Measurements from ENCODE around the gene TBC1D2. TPM values are rescaled to one million over a fixed set of nuclear protein-coding genes. Genes with fewer than 3 reads are reported as not detected.

The TBC1D2 gene
- total and polyA plus RNA-seq, 2 of the 13 experiments (the other 11 are each of a cell fraction or from before 2014, with no cell fraction given) = 2.0 to 2.8 TPM

GRCh38 chr9:98228392-98229089 is 26.9 kb downstream of the TBC1D2 start (continued):
- TF ChIP-seq MTERF4 (CRISPR knock-in tag; IDR thresholded peaks at IDR 0.05) (no peak), ZFP36L2 (CRISPR knock-in tag; IDR thresholded peaks at IDR 0.05) (no peak), JUNB (CRISPR knock-in tag; IDR thresholded peaks at IDR 0.05; ENCODE audit: borderline replicate concordance) (no peak), ZNF678 (CRISPR knock-in tag; IDR thresholded peaks at IDR 0.05) (no peak), PATZ1 (CRISPR knock-in tag; IDR thresholded peaks at IDR 0.05) (peak; percentile 57; the same call in 1 of the 2 replicates), ZNF121 (CRISPR knock-in tag; IDR thresholded peaks at IDR 0.05) (no peak), CTCF (CRISPR knock-in tag; IDR thresholded peaks at IDR 0.05) (no peak), CAMTA2 (CRISPR knock-in tag; IDR thresholded peaks at IDR 0.05; ENCODE audit: borderline replicate concordance) (no peak), ZUFSP (CRISPR knock-in tag; IDR thresholded peaks at IDR 0.05; ENCODE audit: borderline replicate concordance) (no peak), JARID2 (CRISPR knock-in tag; IDR thresholded peaks at IDR 0.05; ENCODE audit: insufficient replicate concordance) (no peak), NPAS2 (CRISPR knock-in tag; IDR thresholded peaks at IDR 0.05; ENCODE audit: borderline replicate concordance) (no peak), IKZF4 (CRISPR knock-in tag; IDR thresholded peaks at IDR 0.05; ENCODE audit: borderline replicate concordance, low read depth, not compliant biosample characterization) (no peak), KDM2A (CRISPR knock-in tag; IDR thresholded peaks at IDR 0.05; ENCODE audit: borderline replicate concordance, low read depth) (no peak), NFATC3 (CRISPR knock-in tag; IDR thresholded peaks at IDR 0.05) (no peak), ZEB1 (IDR thresholded peaks at IDR 0.05; ENCODE audit: insufficient replicate concordance, low read depth) (no peak), SALL1 (CRISPR knock-in tag; IDR thresholded peaks at IDR 0.05) (peak; percentile 52), ZNF138 (CRISPR knock-in tag; IDR thresholded peaks at IDR 0.05; ENCODE audit: low read depth) (no peak), SOX5 (CRISPR knock-in tag; IDR thresholded peaks at IDR 0.05; ENCODE audit: borderline replicate concordance) (no peak), MTA3 (CRISPR knock-in tag; IDR thresholded peaks at IDR 0.05) (no peak), ZNF7 (CRISPR knock-in tag; IDR thresholded peaks at IDR 0.05) (no peak), ZNF770 (CRISPR knock-in tag; IDR thresholded peaks at IDR 0.05) (no peak)

Data from HepG2 (cell line).